Panc1 (cell line): ENCODE measurements around the gene GALNT18. TPM values are rescaled to one million over a fixed set of nuclear protein-coding genes. Genes with fewer than 3 reads are reported as not detected.

Experiments
- ATAC-seq: fragments of 200-7000 bp; cut with Tn5 transposase; 2 replicates; pipeline ENCODE4 v1.9.1; 2020; ENCODE audit warnings: mild to moderate bottlenecking, moderate library complexity
- BruUV-seq: library from RNA; stranded (reverse); fragments of 400-500 nt; replicated peaks from 2 replicates; lab custom pipeline; 2021; lab: Mats Ljungman, UMichigan
- CTCF ChIA-PET: fragments of 300-600 bp; sonication (Branson Sonifier 250); formaldehyde crosslinking; loops from one replicate; lab custom pipeline; 2022; ENCODE audit warnings: antibody characterized with exemption; lab: Charles Lee
- POLR2A ChIA-PET: fragments of 300-600 bp; sonication (Branson Sonifier 250); formaldehyde crosslinking; loops from one replicate; lab custom pipeline; 2022; ENCODE audit warnings: antibody characterized with exemption; lab: Charles Lee
- DNase-seq: peaks from one replicate; pipeline ENCODE4 v3.0.0-alpha.2; 2010; ENCODE audit warnings: low read depth, low spot score
- H3K27ac ChIP-seq: 2 replicates; pipeline ENCODE4 v1.5.1; 2011; ENCODE audit warnings: mild to moderate bottlenecking, low read length, inconsistent platforms
- H3K27me3 ChIP-seq: fragments of 200-500 bp; sonication (Bioruptor generic); 2 replicates; pipeline ENCODE4 v1.6.0; 2014; ENCODE audit warnings: low read length, inconsistent platforms; ENCODE audit not compliant: control insufficient read depth, insufficient read depth
- H3K36me3 ChIP-seq: fragments of 200-500 bp; sonication (Bioruptor generic); 2 replicates; pipeline ENCODE4 v1.5.1; 2014; ENCODE audit warnings: inconsistent platforms, mild to moderate bottlenecking, low read length, moderate library complexity; ENCODE audit not compliant: control insufficient read depth, insufficient read depth
- H3K4me1 ChIP-seq: 2 replicates; pipeline ENCODE4 v1.5.1; 2011; ENCODE audit warnings: inconsistent platforms, mild to moderate bottlenecking, low read length, moderate library complexity; ENCODE audit not compliant: control insufficient read depth, insufficient read depth
- H3K4me3 ChIP-seq, 2 experiments: 2 replicates each; pipeline ENCODE4 v1.5.1; 2011 to 2012; ENCODE audit warnings: low read depth in 2 of 2, low read length in 2 of 2, mild to moderate bottlenecking in 2 of 2, inconsistent platforms in 1 of 2, moderate library complexity in 1 of 2
- H3K9me3 ChIP-seq: fragments of 200-500 bp; sonication (Bioruptor generic); 2 replicates; pipeline ENCODE4 v1.5.1; 2014; ENCODE audit warnings: low read depth, mild to moderate bottlenecking, inconsistent platforms, low read length, moderate library complexity; ENCODE audit not compliant: control insufficient read depth, insufficient read depth
- CTCF ChIP-seq: fragments of 450-650 bp; IDR thresholded peaks from 2 replicates; pipeline ENCODE4 v1.5.1; 2017; ENCODE audit warnings: mild to moderate bottlenecking
- POLR2AphosphoS5 ChIP-seq: IDR thresholded peaks from 2 replicates; pipeline ENCODE4 v1.6.1; 2012; ENCODE audit warnings: mild to moderate bottlenecking, low read depth, low read length, moderate library complexity
- REST ChIP-seq, 2 experiments: IDR thresholded peaks; 2 replicates each; pipeline ENCODE4 v1.6.1; 2011 to 2012; ENCODE audit warnings: low read depth in 2 of 2, control low read depth in 1 of 2, low read length in 1 of 2, mild to moderate bottlenecking in 1 of 2, moderate library complexity in 1 of 2; ENCODE audit not compliant: insufficient read depth in 1 of 2
- SIN3A ChIP-seq: IDR thresholded peaks from 2 replicates; pipeline ENCODE4 v1.6.1; 2012; ENCODE audit warnings: low read depth, mild to moderate bottlenecking, low read length, moderate library complexity, borderline replicate concordance; ENCODE audit not compliant: insufficient read depth
- TCF7L2 ChIP-seq: IDR thresholded peaks from 2 replicates; pipeline ENCODE4 v1.6.1; 2011; ENCODE audit warnings: mild to moderate bottlenecking, low read depth, low read length, inconsistent platforms
- in situ Hi-C: cut with HindIII; loops from 2 replicates; pipeline ENCODE4 v1.10.0; 2016; ENCODE audit warnings: low sequenced_read_pairs, low pct_unique_long_range_greater_than_20kb
- intact Hi-C: fragments of 100-400 bp; cut with micrococcal nuclease; formaldehyde crosslinking; loops from one replicate; pipeline ENCODE4 v1.10.0; 2022; ENCODE audit not compliant: unreplicated experiment
- total RNA-seq: library from RNA; stranded (reverse); gene quantifications from one replicate; pipeline ENCODE4 v1.2.1, GENCODE V29; 2021; ENCODE audit not compliant: unreplicated experiment

Gene GALNT18
- total RNA-seq, 1 experiment from 2014 or later: 8.6 TPM

GRCh38 chr11:11292839-11293238 is 329.0 kb downstream of the GALNT18 start:
- CTCF ChIA-PET: no interaction called here
- TF ChIP-seq CTCF: no peak
- TF ChIP-seq REST (IDR thresholded peaks at IDR 0.05; ENCODE audit: insufficient read depth in 1 of 2, low read depth in 2 of 2, low read length in 1 of 2): no peak
- TF ChIP-seq POLR2AphosphoS5: no peak
- DNase-seq (no peak), ATAC-seq (no peak)
- intact Hi-C loops (no loop called here), in situ Hi-C loops (no loop called here)
- Histone ChIP-seq H3K4me1 (no peaks in the 10 kb centered on the region; the same call in 1 of the 2 replicates), H3K36me3 (no peaks in the 10 kb centered on the region), H3K27ac (no peak overlapping the region), H3K4me3 (no peak overlapping the region), H3K9me3 (no peaks in the 10 kb centered on the region), H3K27me3 (0 out of 2 replicates have a peak, but pooled peaks cover 3% of the 10 kb centered on the region)
- POLR2A ChIA-PET: no interaction called here
- no TSS peak for BruUV-seq

- BruUV-seq: no TSS peak
- no peaks in the 10 kb centered on the region; the same call in 1 of the 2 replicates for H3K4me1 ChIP-seq
- in situ Hi-C loops: no loop called here
- ChIA-PET POLR2A (no interaction called here), CTCF (no interaction called here)
- no peak overlapping the region for H3K27ac ChIP-seq
- H3K4me3 ChIP-seq: no peak overlapping the region
- DNase-seq: no peak
- no peaks in the 10 kb centered on the region for H3K9me3 ChIP-seq
- intact Hi-C loops: no loop called here
- no peak for ATAC-seq
- no peaks in the 10 kb centered on the region for H3K36me3 ChIP-seq
- 0 out of 2 replicates have a peak, but pooled peaks cover 3% of the 10 kb centered on the region for H3K27me3 ChIP-seq
- no peak for TF ChIP-seq REST (IDR thresholded peaks at IDR 0.05; ENCODE audit: insufficient read depth in 1 of 2, low read depth in 2 of 2, low read length in 1 of 2)
- no peak for TF ChIP-seq SIN3A
- TF ChIP-seq POLR2AphosphoS5: no peak
- TF ChIP-seq CTCF: no peak
- TF ChIP-seq TCF7L2: no peak
These were observed 330.5 kb downstream of the GALNT18 start for GRCh38 chr11:11291041-11292015.
